Measurements from ENCODE around the gene RSRP1. TPM values are rescaled to one million over a fixed set of nuclear protein-coding genes. Genes with fewer than 3 reads are reported as not detected.

Gene RSRP1
- total RNA-seq, 1 donor from 2014 or later: 222 TPM

DNA sequence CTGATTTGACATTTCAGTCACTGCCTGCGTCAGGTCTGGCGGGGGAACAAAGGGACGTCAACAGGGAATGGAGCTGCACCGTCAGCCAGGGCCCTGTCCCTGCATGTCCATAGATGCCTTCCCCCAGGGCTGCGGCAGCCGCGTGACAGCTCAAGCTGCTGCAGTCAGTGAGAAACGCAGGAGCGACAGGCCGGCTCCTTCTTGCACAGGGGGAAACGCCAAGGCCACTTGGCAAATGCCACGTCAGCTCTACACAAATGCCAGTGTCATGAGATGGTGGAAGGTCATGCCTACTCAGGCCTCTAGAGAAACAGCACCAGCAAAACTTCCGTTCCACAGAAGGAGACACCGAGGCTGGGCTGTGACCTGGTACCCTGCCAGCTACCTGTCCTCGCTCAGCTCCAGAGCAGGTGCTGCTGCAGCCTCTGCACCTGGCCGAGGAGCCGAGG lies 52.7 kb downstream of the RSRP1 start:
- Mint-ChIP-seq H3K36me3 (ENCODE audit: low read depth) (no peaks in the 10 kb centered on the region), H3K9me3 (no peaks in the 10 kb centered on the region), H3K27ac (no peak overlapping the region), H3K27me3 (peaks cover 8% of the 10 kb centered on the region), H3K4me3 (no peak overlapping the region), H3K4me1 (peaks cover 12% of the 10 kb centered on the region)
- ATAC-seq (ENCODE audit: low read depth): no peak
- no peak for DNase-seq
- intact Hi-C loops (cut with micrococcal nuclease): no loop called here
- CTCF ChIA-PET: no interaction called here
- POLR2A ChIA-PET: no interaction called here
- TF ChIP-seq, protein P1, sequence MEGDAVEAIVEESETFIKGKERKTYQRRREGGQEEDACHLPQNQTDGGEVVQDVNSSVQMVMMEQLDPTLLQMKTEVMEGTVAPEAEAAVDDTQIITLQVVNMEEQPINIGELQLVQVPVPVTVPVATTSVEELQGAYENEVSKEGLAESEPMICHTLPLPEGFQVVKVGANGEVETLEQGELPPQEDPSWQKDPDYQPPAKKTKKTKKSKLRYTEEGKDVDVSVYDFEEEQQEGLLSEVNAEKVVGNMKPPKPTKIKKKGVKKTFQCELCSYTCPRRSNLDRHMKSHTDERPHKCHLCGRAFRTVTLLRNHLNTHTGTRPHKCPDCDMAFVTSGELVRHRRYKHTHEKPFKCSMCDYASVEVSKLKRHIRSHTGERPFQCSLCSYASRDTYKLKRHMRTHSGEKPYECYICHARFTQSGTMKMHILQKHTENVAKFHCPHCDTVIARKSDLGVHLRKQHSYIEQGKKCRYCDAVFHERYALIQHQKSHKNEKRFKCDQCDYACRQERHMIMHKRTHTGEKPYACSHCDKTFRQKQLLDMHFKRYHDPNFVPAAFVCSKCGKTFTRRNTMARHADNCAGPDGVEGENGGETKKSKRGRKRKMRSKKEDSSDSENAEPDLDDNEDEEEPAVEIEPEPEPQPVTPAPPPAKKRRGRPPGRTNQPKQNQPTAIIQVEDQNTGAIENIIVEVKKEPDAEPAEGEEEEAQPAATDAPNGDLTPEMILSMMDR (IDR thresholded peaks at IDR 0.05): no peak

DNA sequence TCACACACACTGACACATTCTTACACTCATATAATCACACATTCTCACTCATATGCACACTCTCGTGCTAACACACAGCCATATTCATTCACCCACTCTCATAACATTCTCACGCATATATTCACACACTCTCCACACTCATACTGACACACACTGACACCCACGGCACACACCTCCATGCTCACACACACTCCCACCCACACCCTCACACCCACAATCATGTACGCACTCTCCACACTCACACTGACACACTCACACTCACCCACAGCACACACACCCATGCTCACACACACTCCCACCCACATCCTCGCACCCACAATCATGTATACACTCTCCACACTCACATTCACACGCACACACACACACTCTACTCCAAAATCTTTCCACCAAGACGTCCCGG lies 53.2 kb downstream of the RSRP1 start:
- H3K4me1 Mint-ChIP-seq: peaks cover 12% of the 10 kb centered on the region
- H3K27ac Mint-ChIP-seq: no peak overlapping the region
- H3K4me3 Mint-ChIP-seq: no peak overlapping the region
- TF ChIP-seq, protein P1 (IDR thresholded peaks at IDR 0.05): no peak
- peaks cover 8% of the 10 kb centered on the region for H3K27me3 Mint-ChIP-seq
- no peaks in the 10 kb centered on the region for H3K36me3 Mint-ChIP-seq (ENCODE audit: low read depth)
- no peaks in the 10 kb centered on the region for H3K9me3 Mint-ChIP-seq
- DNase-seq (no peak), ATAC-seq (ENCODE audit: low read depth) (no peak)
- ChIA-PET POLR2A (no interaction called here), CTCF (no interaction called here)
- intact Hi-C loops (cut with micrococcal nuclease): no loop called here

DNA sequence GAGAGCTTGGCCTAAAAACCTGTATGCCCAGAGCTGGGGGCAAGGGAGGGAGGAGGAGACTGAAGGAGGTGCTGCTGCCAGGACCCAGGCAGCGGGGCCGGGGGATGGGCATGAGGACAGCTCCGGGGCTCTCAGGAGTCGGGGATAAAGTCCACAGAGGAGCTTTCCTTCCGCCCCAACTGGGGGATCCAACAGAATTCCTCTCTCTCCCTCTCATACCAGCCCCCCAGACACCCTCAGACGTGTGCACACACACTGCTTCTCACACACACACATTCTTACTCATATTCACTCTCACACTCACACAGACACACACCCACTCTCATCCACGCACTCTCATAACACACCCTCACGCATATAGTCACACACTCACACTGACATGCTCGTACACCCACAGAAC lies 54.0 kb downstream of the RSRP1 start:
- Mint-ChIP-seq H3K27me3 (peaks cover 8% of the 10 kb centered on the region), H3K27ac (no peak overlapping the region), H3K4me3 (no peak overlapping the region), H3K4me1 (peaks cover 6% of the 10 kb centered on the region), H3K9me3 (no peaks in the 10 kb centered on the region), H3K36me3 (ENCODE audit: low read depth) (no peaks in the 10 kb centered on the region)
- ATAC-seq (ENCODE audit: low read depth) (no peak), DNase-seq (no peak)
- TF ChIP-seq, protein P1 (IDR thresholded peaks at IDR 0.05): no peak
- ChIA-PET POLR2A (no interaction called here), CTCF (no interaction called here)
- intact Hi-C loops (cut with micrococcal nuclease): no loop called here

Other genes starting within 250 kb of the RSRP1 start
- gene SYF2, start 15.0 kb downstream of the RSRP1 start, total RNA-seq: 51.1 and 53.9 TPM in 2 replicates
- gene RHD, start 25.1 kb upstream of the RSRP1 start, total RNA-seq: not detected in 2 replicates
- gene TMEM50A, start 90.9 kb upstream of the RSRP1 start, total RNA-seq: 61.0 and 63.5 TPM in 2 replicates
- gene RHCE, start 173.4 kb upstream of the RSRP1 start, total RNA-seq: not detected in 2 replicates
- 17.1 and 19.7 TPM in 2 replicates for gene MACO1, start 183.4 kb upstream of the RSRP1 start, total RNA-seq